DOHH2 (cell line): ENCODE data around the gene ADAMTS16.

ENCODE experiments used
- H3F3A ChIP-seq: fragments of 200-600 bp; sonication (generic), shearing (Covaris generic); 2 replicates; pipeline ENCODE4 v1.6.0; 2016; ENCODE audit warnings: antibody characterized with exemption, mild to moderate bottlenecking; ENCODE audit not compliant: control insufficient read depth, insufficient read depth
- H3K27ac ChIP-seq: fragments of 200-600 bp; sonication (generic); 2 replicates; pipeline ENCODE4 v1.5.1; 2014; ENCODE audit warnings: low read depth, mild to moderate bottlenecking, low read length, moderate library complexity
- H3K27me3 ChIP-seq: fragments of 200-600 bp; sonication (generic); 2 replicates; pipeline ENCODE4 v1.6.1; 2014; ENCODE audit warnings: mild to moderate bottlenecking, low read length, mixed read lengths; ENCODE audit not compliant: control insufficient read depth
- H3K36me3 ChIP-seq: fragments of 200-600 bp; sonication (generic); 2 replicates; pipeline ENCODE4 v1.6.1; 2014; ENCODE audit warnings: mild to moderate bottlenecking, low read length, moderate library complexity, mixed read lengths; ENCODE audit not compliant: control insufficient read depth
- H3K4me1 ChIP-seq: fragments of 200-600 bp; sonication (generic); 2 replicates; pipeline ENCODE4 v1.6.1; 2014; ENCODE audit warnings: mild to moderate bottlenecking, low read length, mixed read lengths; ENCODE audit not compliant: control insufficient read depth
- H3K4me2 ChIP-seq: fragments of 200-600 bp; sonication (generic); 2 replicates; pipeline ENCODE4 v1.6.0; 2014; ENCODE audit warnings: mild to moderate bottlenecking, low read length, moderate library complexity
- H3K4me3 ChIP-seq: fragments of 200-600 bp; sonication (generic); 2 replicates; pipeline ENCODE4 v1.5.1; 2014; ENCODE audit warnings: mild to moderate bottlenecking, low read length, mixed read lengths
- H3K79me2 ChIP-seq: fragments of 200-600 bp; sonication (generic); 2 replicates; pipeline ENCODE4 v1.6.1; 2014; ENCODE audit warnings: mild to moderate bottlenecking, low read length, mixed read lengths; ENCODE audit not compliant: control insufficient read depth
- H3K9me2 ChIP-seq: fragments of 200-600 bp; sonication (generic); replicated peaks from 2 replicates; pipeline ENCODE4 v1.6.1; 2014; ENCODE audit warnings: mild to moderate bottlenecking, low read length, mixed read lengths; ENCODE audit not compliant: control insufficient read depth
- H3K9me3 ChIP-seq: fragments of 200-600 bp; sonication (generic); 2 replicates; pipeline ENCODE4 v1.6.1; 2014; ENCODE audit warnings: antibody characterized with exemption, low read length, mixed read lengths; ENCODE audit not compliant: control insufficient read depth, insufficient read depth
- H4K20me1 ChIP-seq: fragments of 200-600 bp; sonication (generic); 2 replicates; pipeline ENCODE4 v1.6.0; 2014; ENCODE audit warnings: low read depth, mild to moderate bottlenecking, antibody characterized with exemption, low read length, moderate library complexity; ENCODE audit not compliant: control insufficient read depth, insufficient read depth
- CTCF ChIP-seq: fragments of 200-600 bp; sonication (generic); IDR thresholded peaks from one replicate; pipeline ENCODE4 v1.5.1; 2014; ENCODE audit warnings: antibody characterized with exemption, mild to moderate bottlenecking, low read depth, low read length; ENCODE audit not compliant: poor library complexity, severe bottlenecking
- EZH2phosphoT487 ChIP-seq: fragments of 200-600 bp; sonication (generic); IDR thresholded peaks from 2 replicates; pipeline ENCODE4 v1.6.1; 2017; ENCODE audit warnings: borderline replicate concordance, mild to moderate bottlenecking, antibody characterized with exemption, low read length, moderate library complexity, mixed read lengths

ADAMTS16 gene

GRCh38 chr5:5332287-5332686, 192.2 kb downstream of the ADAMTS16 start:
- no peaks in the 10 kb centered on the region for H3K79me2 ChIP-seq
- no peak overlapping the region for H3K27ac ChIP-seq
- H3K27me3 ChIP-seq, result no peaks in the 10 kb centered on the region
- H3K4me2 ChIP-seq, result no peak overlapping the region
- H3K36me3 ChIP-seq, result no peaks in the 10 kb centered on the region
- H4K20me1 ChIP-seq, result no peaks in the 10 kb centered on the region
- H3K4me3 ChIP-seq, result no peak overlapping the region
- no peaks in the 10 kb centered on the region for H3K9me2 ChIP-seq
- no peaks in the 10 kb centered on the region for H3F3A ChIP-seq
- H3K4me1 ChIP-seq, result no peaks in the 10 kb centered on the region
- TF ChIP-seq CTCF (no peak), EZH2phosphoT487 (no peak)
- no peaks in the 10 kb centered on the region for H3K9me3 ChIP-seq

- Histone ChIP-seq H3K27me3 (no peaks in the 10 kb centered on the region), H3K4me2 (no peak overlapping the region), H3K4me3 (no peak overlapping the region), H3K27ac (no peak overlapping the region), H3K9me2 (no peaks in the 10 kb centered on the region), H3K79me2 (no peaks in the 10 kb centered on the region), H3K4me1 (no peaks in the 10 kb centered on the region), H3F3A (no peaks in the 10 kb centered on the region), H4K20me1 (no peaks in the 10 kb centered on the region), H3K9me3 (no peaks in the 10 kb centered on the region), H3K36me3 (no peaks in the 10 kb centered on the region)
- TF ChIP-seq EZH2phosphoT487 (no peak), CTCF (no peak)
Measured at GRCh38 chr5:5335107-5335506, 195.0 kb downstream of the ADAMTS16 start.

GRCh38 chr5:5335700-5336264, 195.7 kb downstream of the ADAMTS16 start:
- Histone ChIP-seq H3K4me2 (no peak overlapping the region), H4K20me1 (no peaks in the 10 kb centered on the region), H3K4me1 (no peaks in the 10 kb centered on the region)

More at GRCh38 chr5:5335700-5336264, 195.7 kb downstream of the ADAMTS16 start:
- no peaks in the 10 kb centered on the region for H3K27me3 ChIP-seq
- H3K4me3 ChIP-seq, result no peak overlapping the region
- H3K36me3 ChIP-seq, result no peaks in the 10 kb centered on the region
- no peaks in the 10 kb centered on the region for H3K79me2 ChIP-seq
- no peaks in the 10 kb centered on the region for H3F3A ChIP-seq
- no peak overlapping the region for H3K27ac ChIP-seq
- no peak for TF ChIP-seq CTCF
- no peak for TF ChIP-seq EZH2phosphoT487
- H3K9me3 ChIP-seq, result no peaks in the 10 kb centered on the region
- H3K9me2 ChIP-seq, result no peaks in the 10 kb centered on the region
